CD4-positive, alpha-beta T cell treated with Interleukin-12 subunit alpha and Interleukin-12 subunit beta, for 1 hour (primary cell): ENCODE results near the gene ANKRD13C.

Experiments used
- DNase-seq: peaks from one replicate; pipeline ENCODE4 v3.0.0-alpha.2; 2020

Gene ANKRD13C

GRCh38 chr1:70293186-70293843 lies 61.2 kb downstream of the ANKRD13C start:
- DNase-seq, result no peak

GRCh38 chr1:70290218-70290617 lies 64.3 kb downstream of the ANKRD13C start:
- DNase-seq, result no peak

- DNase-seq, result no peak
These were observed 66.4 kb downstream of the ANKRD13C start for GRCh38 chr1:70288166-70288565.

- DNase-seq, result no peak
These were observed 68.1 kb downstream of the ANKRD13C start for GRCh38 chr1:70286453-70286852.

GRCh38 chr1:70284366-70284765 lies 70.2 kb downstream of the ANKRD13C start:
- no peak for DNase-seq

- no peak for DNase-seq
These were observed 75.8 kb downstream of the ANKRD13C start for GRCh38 chr1:70278710-70279109.

- DNase-seq, result no peak
These were observed 76.6 kb downstream of the ANKRD13C start for GRCh38 chr1:70277875-70278274.

- DNase-seq, result no peak
These were observed 88.6 kb downstream of the ANKRD13C start for GRCh38 chr1:70265946-70266345.

- no peak for DNase-seq
These were observed 89.7 kb downstream of the ANKRD13C start for GRCh38 chr1:70264839-70265238.

- no peak for DNase-seq
These were observed 97.9 kb downstream of the ANKRD13C start for GRCh38 chr1:70256664-70257063.

- no peak for DNase-seq
These were observed 105.8 kb downstream of the ANKRD13C start for GRCh38 chr1:70248729-70249128.

- DNase-seq, result no peak
These were observed 106.8 kb downstream of the ANKRD13C start for GRCh38 chr1:70247768-70248167.

GRCh38 chr1:70247122-70247521 lies 107.4 kb downstream of the ANKRD13C start:
- DNase-seq, result no peak

- DNase-seq, result no peak
These were observed 114.6 kb downstream of the ANKRD13C start for GRCh38 chr1:70239940-70240339.

GRCh38 chr1:70234733-70235132 lies 119.8 kb downstream of the ANKRD13C start:
- no peak for DNase-seq

GRCh38 chr1:70231475-70231874 lies 123.0 kb downstream of the ANKRD13C start:
- no peak for DNase-seq

- DNase-seq, result no peak
These were observed 125.9 kb downstream of the ANKRD13C start for GRCh38 chr1:70228670-70229069.

GRCh38 chr1:70227439-70227838 lies 127.1 kb downstream of the ANKRD13C start:
- peak; percentile 15 for DNase-seq

- DNase-seq, result no peak
These were observed 129.6 kb downstream of the ANKRD13C start for GRCh38 chr1:70224954-70225353.

- no peak for DNase-seq
These were observed 131.7 kb downstream of the ANKRD13C start for GRCh38 chr1:70222716-70223235.

- peak; percentile 97 for DNase-seq
These were observed 133.0 kb downstream of the ANKRD13C start, which contains the start of gene SRSF11 for GRCh38 chr1:70221238-70222121. SRSF11 (plus strand) TSS chr1:70221380; CDS start chr1:70221637, 257 bp downstream.

GRCh38 chr1:70220517-70221237 lies 133.8 kb downstream of the ANKRD13C start:
- no peak for DNase-seq

GRCh38 chr1:70220015-70220414 lies 134.5 kb downstream of the ANKRD13C start:
- DNase-seq, result no peak
